Effector memory CD8-positive, alpha-beta T cell (primary cell): ENCODE data around the gene CCDC171.

Experiments used
- ATAC-seq: fragments of 150-1000 bp; cut with Tn5 transposase; replicated peaks from 2 replicates; pipeline ENCODE4 v1.10.0; 2021; ENCODE audit warnings: mild to moderate bottlenecking, moderate library complexity
- DNase-seq, 3 experiments: peaks; one replicate each; pipeline ENCODE4 v3.0.0; 2021
- H3K27ac Mint-ChIP-seq, 2 donors: one replicate each; pipeline ENCODE4 v1.8.0; 2022; ENCODE audit warnings: mild to moderate bottlenecking in 2 of 2, mixed read lengths in 2 of 2, moderate library complexity in 2 of 2
- H3K27me3 Mint-ChIP-seq, 2 donors: one replicate each; pipeline ENCODE4 v1.8.0; 2022; ENCODE audit warnings: mixed read lengths in 2 of 2
- H3K36me3 Mint-ChIP-seq: one replicate; pipeline ENCODE4 v1.8.0; 2022; ENCODE audit warnings: mild to moderate bottlenecking, moderate library complexity, mixed read lengths; ENCODE audit not compliant: insufficient read depth
- H3K4me1 Mint-ChIP-seq, 2 donors: one replicate each; pipeline ENCODE4 v1.8.0; 2022; ENCODE audit warnings: low read depth in 2 of 2, mixed read lengths in 2 of 2
- H3K4me3 Mint-ChIP-seq, 2 donors: one replicate each; pipeline ENCODE4 v1.8.0; 2022; ENCODE audit warnings: mild to moderate bottlenecking in 2 of 2, mixed read lengths in 2 of 2, moderate library complexity in 2 of 2
- H3K9me3 Mint-ChIP-seq, 2 donors: one replicate each; pipeline ENCODE4 v1.8.0; 2022; ENCODE audit warnings: mixed read lengths in 2 of 2
- total RNA-seq, 9 experiments: gene quantifications; one replicate each; lab custom pipeline; 2026; lab: John Stamatoyannopoulos, UW

The CCDC171 gene
- 1.1 to 7.4 (median 2.6) reads per million in 9 experiments for total RNA-seq

- peaks cover 14% of the 10 kb centered on the region for H3K36me3 Mint-ChIP-seq
- H3K27me3 Mint-ChIP-seq = no peaks in the 10 kb centered on the region
- ATAC-seq (peak; percentile 85), DNase-seq (peak; percentile 73 to 79 (median 75))
- H3K9me3 Mint-ChIP-seq = no peaks in the 10 kb centered on the region
- peak within 1 kb of the TSS; percentile 75 to 88 for H3K27ac Mint-ChIP-seq
- H3K4me1 Mint-ChIP-seq = peaks cover 16 to 22% of the 10 kb centered on the region in 2 donors
- H3K4me3 Mint-ChIP-seq = peak within 1 kb of the TSS; percentile 93 to 96
Observed at GRCh38 chr9:15552636-15553527, at the start of gene CCDC171. Gene CCDC171, plus strand, starts transcription at chr9:15553043. Its CDS starts 11,046 bp downstream, at chr9:15564089.

GRCh38 chr9:15505921-15506320 is 46.9 kb upstream of the CCDC171 start:
- Mint-ChIP-seq H3K4me3 (no peak overlapping the region), H3K27ac (no peak overlapping the region), H3K4me1 (peaks cover 41 to 54% of the 10 kb centered on the region in 2 donors), H3K9me3 (no peaks in the 10 kb centered on the region), H3K36me3 (peaks cover 74% of the 10 kb centered on the region), H3K27me3 (no peaks in the 10 kb centered on the region)
- DNase-seq = no peak
- no peak for ATAC-seq

- no peaks in the 10 kb centered on the region for H3K27me3 Mint-ChIP-seq
- peaks cover 40 to 43% of the 10 kb centered on the region in 2 donors for H3K4me1 Mint-ChIP-seq
Observed at GRCh38 chr9:15509931-15510788, 42.7 kb upstream of the CCDC171 start.

GRCh38 chr9:15510789-15511575 is 41.9 kb upstream of the CCDC171 start, which contains the start of gene PSIP1:
Gene PSIP1, minus strand, starts transcription at chr9:15510970. Its CDS starts 782 bp downstream, at chr9:15510188.
- peaks cover 42% of the 10 kb centered on the region for H3K36me3 Mint-ChIP-seq
- peak within 1 kb of the TSS; percentile 90 to 96 for H3K4me3 Mint-ChIP-seq
- H3K27ac Mint-ChIP-seq = peak within 1 kb of the TSS; percentile 98 to 99
- ATAC-seq (peak; percentile 85), DNase-seq (peak; percentile 83 to 89 (median 84))
- peaks cover 38 to 40% of the 10 kb centered on the region in 2 donors for H3K4me1 Mint-ChIP-seq
- no peaks in the 10 kb centered on the region for H3K9me3 Mint-ChIP-seq
- no peaks in the 10 kb centered on the region for H3K27me3 Mint-ChIP-seq

More at GRCh38 chr9:15509931-15510788, 42.7 kb upstream of the CCDC171 start:
- Mint-ChIP-seq H3K9me3 (no peaks in the 10 kb centered on the region), H3K4me3 (peak overlapping the region; percentile 90 to 96), H3K27ac (peak overlapping the region; percentile 98 to 99), H3K36me3 (peaks cover 47% of the 10 kb centered on the region)
- ATAC-seq (peak; percentile 52), DNase-seq (peak; percentile 39 to 45 (median 39))

GRCh38 chr9:15512204-15512603 is 40.6 kb upstream of the CCDC171 start:
- Mint-ChIP-seq H3K36me3 (peaks cover 30% of the 10 kb centered on the region), H3K27me3 (no peaks in the 10 kb centered on the region), H3K27ac (no peak overlapping the region), H3K9me3 (no peaks in the 10 kb centered on the region), H3K4me1 (peaks cover 28% of the 10 kb centered on the region in 2 donors), H3K4me3 (no peak overlapping the region)
- no peak for DNase-seq
- ATAC-seq = no peak

- H3K9me3 Mint-ChIP-seq = no peaks in the 10 kb centered on the region
- H3K27me3 Mint-ChIP-seq = no peaks in the 10 kb centered on the region
- DNase-seq (no peak), ATAC-seq (no peak)
- peaks cover 25 to 27% of the 10 kb centered on the region in 2 donors for H3K4me1 Mint-ChIP-seq
- H3K36me3 Mint-ChIP-seq = peaks cover 26% of the 10 kb centered on the region
- no peak overlapping the region for H3K27ac Mint-ChIP-seq
- no peak overlapping the region for H3K4me3 Mint-ChIP-seq
Observed at GRCh38 chr9:15512889-15513288, 40.0 kb upstream of the CCDC171 start.

- DNase-seq = no peak
- no peak overlapping the region for H3K27ac Mint-ChIP-seq
- H3K36me3 Mint-ChIP-seq = peaks cover 26% of the 10 kb centered on the region
- ATAC-seq = no peak
- no peaks in the 10 kb centered on the region for H3K9me3 Mint-ChIP-seq
- peaks cover 20 to 23% of the 10 kb centered on the region in 2 donors for H3K4me1 Mint-ChIP-seq
- H3K4me3 Mint-ChIP-seq = no peak overlapping the region
- no peaks in the 10 kb centered on the region for H3K27me3 Mint-ChIP-seq
Observed at GRCh38 chr9:15513335-15513734, 39.5 kb upstream of the CCDC171 start.

- no peak for DNase-seq
- no peaks in the 10 kb centered on the region for H3K4me1 Mint-ChIP-seq
- no peak for ATAC-seq
Observed at GRCh38 chr9:15519831-15520230, 33.0 kb upstream of the CCDC171 start.

GRCh38 chr9:15521254-15521653 is 31.6 kb upstream of the CCDC171 start:
- ATAC-seq (no peak), DNase-seq (no peak)
- Mint-ChIP-seq H3K9me3 (no peaks in the 10 kb centered on the region), H3K4me3 (no peak overlapping the region), H3K4me1 (no peaks in the 10 kb centered on the region), H3K36me3 (peaks cover 4% of the 10 kb centered on the region), H3K27me3 (peaks cover 8 to 19% of the 10 kb centered on the region in 2 donors), H3K27ac (no peak overlapping the region)

More at GRCh38 chr9:15519831-15520230, 33.0 kb upstream of the CCDC171 start:
- Mint-ChIP-seq H3K36me3 (peaks cover 4% of the 10 kb centered on the region), H3K27ac (no peak overlapping the region), H3K4me3 (no peak overlapping the region), H3K27me3 (peaks cover 0 to 7% of the 10 kb centered on the region in 2 donors), H3K9me3 (no peaks in the 10 kb centered on the region)

GRCh38 chr9:15522130-15522755 is 30.6 kb upstream of the CCDC171 start:
- H3K36me3 Mint-ChIP-seq = peaks cover 4% of the 10 kb centered on the region
- no peaks in the 10 kb centered on the region for H3K9me3 Mint-ChIP-seq
- no peaks in the 10 kb centered on the region for H3K4me1 Mint-ChIP-seq
- DNase-seq (no peak), ATAC-seq (no peak)
- H3K4me3 Mint-ChIP-seq = no peak overlapping the region
- H3K27me3 Mint-ChIP-seq = peaks cover 8 to 19% of the 10 kb centered on the region in 2 donors
- no peak overlapping the region for H3K27ac Mint-ChIP-seq

GRCh38 chr9:15524845-15525455 is 27.9 kb upstream of the CCDC171 start:
- Mint-ChIP-seq H3K9me3 (no peaks in the 10 kb centered on the region), H3K27ac (no peak overlapping the region), H3K27me3 (peaks cover 8 to 19% of the 10 kb centered on the region in 2 donors), H3K4me1 (no peaks in the 10 kb centered on the region), H3K4me3 (no peak overlapping the region), H3K36me3 (peaks cover 3% of the 10 kb centered on the region)
- ATAC-seq = no peak
- no peak for DNase-seq

- Mint-ChIP-seq H3K4me1 (no peaks in the 10 kb centered on the region), H3K27ac (no peak overlapping the region), H3K4me3 (no peak overlapping the region), H3K36me3 (peaks cover 7% of the 10 kb centered on the region), H3K27me3 (peaks cover 8 to 19% of the 10 kb centered on the region in 2 donors), H3K9me3 (no peaks in the 10 kb centered on the region)
- ATAC-seq (no peak), DNase-seq (no peak)
Observed at GRCh38 chr9:15525958-15526357, 26.9 kb upstream of the CCDC171 start.
